ENCODE data around the gene PROM2. TPM values are rescaled to one million over a fixed set of nuclear protein-coding genes. Genes with fewer than 3 reads are reported as not detected.
A peak's percentile ranks its signal among the peaks of the same experiment; 100 is the strongest.

Gene PROM2
- total and polyA plus RNA-seq, 4 donors = 0.99 to 5.9 (median 2.1) TPM

- peaks cover 86% of the 10 kb centered on the region for H3K4me1 ChIP-seq (ENCODE audit: control insufficient read depth, insufficient read depth, low read length)
- DNase-seq (ENCODE audit: low read depth in 4 of 6, low spot score in 6 of 6) = no peak
- H3K9me3 ChIP-seq (ENCODE audit: control insufficient read depth, insufficient read depth, low read length) = no peaks in the 10 kb centered on the region
- H3K27me3 ChIP-seq (ENCODE audit: control insufficient read depth, insufficient read depth, low read length) = no peaks in the 10 kb centered on the region
- peaks cover 13% of the 10 kb centered on the region for H3K36me3 ChIP-seq (ENCODE audit: control insufficient read depth, insufficient read depth, low read length)
- H3K27ac ChIP-seq (ENCODE audit: low read depth, low read length) = peak overlapping the region; percentile 45
- WGBS (ENCODE audit: insufficient coverage) = 78% methylated on average over 21 of the region's 26 CpGs
- H3K4me3 ChIP-seq (ENCODE audit: low read depth, low read length) = no peak overlapping the region
Observed at GRCh38 chr2:95311815-95312542, 37.7 kb downstream of the PROM2 start.

GRCh38 chr2:95312543-95313201 lies 38.4 kb downstream of the PROM2 start:
- Histone ChIP-seq H3K27ac (ENCODE audit: low read depth, low read length) (peak overlapping the region; percentile 45), H3K4me3 (ENCODE audit: low read depth, low read length) (no peak overlapping the region), H3K36me3 (ENCODE audit: control insufficient read depth, insufficient read depth, low read length) (peaks cover 17% of the 10 kb centered on the region), H3K4me1 (ENCODE audit: control insufficient read depth, insufficient read depth, low read length) (peaks cover 87% of the 10 kb centered on the region), H3K27me3 (ENCODE audit: control insufficient read depth, insufficient read depth, low read length) (no peaks in the 10 kb centered on the region), H3K9me3 (ENCODE audit: control insufficient read depth, insufficient read depth, low read length) (no peaks in the 10 kb centered on the region)
- 73% methylated on average over 23 of the region's 24 CpGs for WGBS (ENCODE audit: insufficient coverage)
- DNase-seq (ENCODE audit: low read depth in 4 of 6, low spot score in 6 of 6) = peak in 2 of 6 donors; percentile 75 to 77

- DNase-seq (ENCODE audit: low read depth in 4 of 6, low spot score in 6 of 6) = peak in 2 of 6 donors; percentile 58 to 85
- Histone ChIP-seq H3K36me3 (ENCODE audit: control insufficient read depth, insufficient read depth, low read length) (peaks cover 16% of the 10 kb centered on the region), H3K9me3 (ENCODE audit: control insufficient read depth, insufficient read depth, low read length) (no peaks in the 10 kb centered on the region), H3K4me3 (ENCODE audit: low read depth, low read length) (no peak overlapping the region), H3K27me3 (ENCODE audit: control insufficient read depth, insufficient read depth, low read length) (peaks cover 2% of the 10 kb centered on the region), H3K4me1 (ENCODE audit: control insufficient read depth, insufficient read depth, low read length) (peaks cover 78% of the 10 kb centered on the region), H3K27ac (ENCODE audit: low read depth, low read length) (no peak overlapping the region)
- WGBS (ENCODE audit: insufficient coverage) = 50% methylated on average over 11 of the region's 16 CpGs
Observed at GRCh38 chr2:95313296-95314131, 39.3 kb downstream of the PROM2 start.

GRCh38 chr2:95314598-95314963 lies 40.3 kb downstream of the PROM2 start:
- no peaks in the 10 kb centered on the region for H3K9me3 ChIP-seq (ENCODE audit: control insufficient read depth, insufficient read depth, low read length)
- H3K4me3 ChIP-seq (ENCODE audit: low read depth, low read length) = no peak overlapping the region
- WGBS (ENCODE audit: insufficient coverage) = 69% methylated on average over 11 of the region's 11 CpGs
- no peak for DNase-seq (ENCODE audit: low read depth in 4 of 6, low spot score in 6 of 6)
- H3K27ac ChIP-seq (ENCODE audit: low read depth, low read length) = no peak overlapping the region
- peaks cover 2% of the 10 kb centered on the region for H3K27me3 ChIP-seq (ENCODE audit: control insufficient read depth, insufficient read depth, low read length)
- peaks cover 72% of the 10 kb centered on the region for H3K4me1 ChIP-seq (ENCODE audit: control insufficient read depth, insufficient read depth, low read length)
- peaks cover 14% of the 10 kb centered on the region for H3K36me3 ChIP-seq (ENCODE audit: control insufficient read depth, insufficient read depth, low read length)

GRCh38 chr2:95314964-95315611 lies 40.8 kb downstream of the PROM2 start:
- WGBS (ENCODE audit: insufficient coverage) = 60% methylated on average over 13 of the region's 16 CpGs
- H3K27me3 ChIP-seq (ENCODE audit: control insufficient read depth, insufficient read depth, low read length) = peaks cover 2% of the 10 kb centered on the region
- H3K4me1 ChIP-seq (ENCODE audit: control insufficient read depth, insufficient read depth, low read length) = peaks cover 70% of the 10 kb centered on the region
- H3K27ac ChIP-seq (ENCODE audit: low read depth, low read length) = no peak overlapping the region
- DNase-seq (ENCODE audit: low read depth in 4 of 6, low spot score in 6 of 6) = peak in 1 of 6 donors; percentile 56
- no peak overlapping the region for H3K4me3 ChIP-seq (ENCODE audit: low read depth, low read length)
- H3K9me3 ChIP-seq (ENCODE audit: control insufficient read depth, insufficient read depth, low read length) = no peaks in the 10 kb centered on the region
- H3K36me3 ChIP-seq (ENCODE audit: control insufficient read depth, insufficient read depth, low read length) = peaks cover 14% of the 10 kb centered on the region

- Histone ChIP-seq H3K36me3 (ENCODE audit: control insufficient read depth, insufficient read depth, low read length) (peaks cover 16% of the 10 kb centered on the region), H3K9me3 (ENCODE audit: control insufficient read depth, insufficient read depth, low read length) (no peaks in the 10 kb centered on the region), H3K4me1 (ENCODE audit: control insufficient read depth, insufficient read depth, low read length) (peaks cover 62% of the 10 kb centered on the region), H3K27me3 (ENCODE audit: control insufficient read depth, insufficient read depth, low read length) (peaks cover 2% of the 10 kb centered on the region), H3K27ac (ENCODE audit: low read depth, low read length) (no peak overlapping the region), H3K4me3 (ENCODE audit: low read depth, low read length) (no peak overlapping the region)
- 90% methylated on average over 16 of the region's 19 CpGs for WGBS (ENCODE audit: insufficient coverage)
- DNase-seq (ENCODE audit: low read depth in 4 of 6, low spot score in 6 of 6) = no peak
Observed at GRCh38 chr2:95315801-95316411, 41.7 kb downstream of the PROM2 start.

GRCh38 chr2:95316466-95317122 lies 42.3 kb downstream of the PROM2 start:
- peaks cover 16% of the 10 kb centered on the region for H3K36me3 ChIP-seq (ENCODE audit: control insufficient read depth, insufficient read depth, low read length)
- H3K4me1 ChIP-seq (ENCODE audit: control insufficient read depth, insufficient read depth, low read length) = peaks cover 55% of the 10 kb centered on the region
- no peak overlapping the region for H3K27ac ChIP-seq (ENCODE audit: low read depth, low read length)
- 65% methylated on average over 5 of the region's 8 CpGs for WGBS (ENCODE audit: insufficient coverage)
- no peak for DNase-seq (ENCODE audit: low read depth in 4 of 6, low spot score in 6 of 6)
- no peak overlapping the region for H3K4me3 ChIP-seq (ENCODE audit: low read depth, low read length)
- H3K27me3 ChIP-seq (ENCODE audit: control insufficient read depth, insufficient read depth, low read length) = peaks cover 2% of the 10 kb centered on the region
- no peaks in the 10 kb centered on the region for H3K9me3 ChIP-seq (ENCODE audit: control insufficient read depth, insufficient read depth, low read length)

GRCh38 chr2:95317123-95317500 lies 42.9 kb downstream of the PROM2 start:
- DNase-seq (ENCODE audit: low read depth in 4 of 6, low spot score in 6 of 6) = no peak
- Histone ChIP-seq H3K27me3 (ENCODE audit: control insufficient read depth, insufficient read depth, low read length) (peaks cover 2% of the 10 kb centered on the region), H3K9me3 (ENCODE audit: control insufficient read depth, insufficient read depth, low read length) (no peaks in the 10 kb centered on the region), H3K36me3 (ENCODE audit: control insufficient read depth, insufficient read depth, low read length) (peaks cover 13% of the 10 kb centered on the region), H3K4me1 (ENCODE audit: control insufficient read depth, insufficient read depth, low read length) (peaks cover 50% of the 10 kb centered on the region), H3K27ac (ENCODE audit: low read depth, low read length) (no peak overlapping the region), H3K4me3 (ENCODE audit: low read depth, low read length) (no peak overlapping the region)
- 65% methylated on average over 6 of the region's 6 CpGs for WGBS (ENCODE audit: insufficient coverage)

All from spinal cord (tissue), 10 donors.